Inflammatory macrophage (primary cell): ENCODE measurements around the gene OAF.
A peak's percentile ranks its signal among the peaks of the same experiment; 100 is the strongest.

Experiments used
- DNase-seq, 2 donors: peaks; one replicate each; pipeline ENCODE4 v3.0.0-alpha.2; 2020 to 2022

OAF gene

DNA sequence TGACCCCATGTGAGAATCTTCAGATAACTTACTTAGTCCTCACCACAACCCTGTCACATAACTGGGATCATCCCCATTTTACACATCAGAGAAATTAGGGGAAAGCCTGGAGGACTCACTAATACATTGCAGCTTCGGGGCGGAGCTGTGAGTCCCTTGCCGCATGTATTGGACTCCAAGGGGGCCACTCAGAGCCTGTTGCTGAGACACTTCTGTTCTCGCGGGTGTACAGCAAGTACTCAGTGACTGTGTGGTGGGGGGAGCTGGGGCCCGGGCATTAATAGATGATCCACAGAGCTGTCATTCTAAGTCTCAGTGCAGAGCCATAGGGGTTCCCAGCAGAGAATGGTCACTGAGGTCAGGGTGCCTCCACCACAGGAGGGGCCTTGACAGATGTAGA is 13.5 kb downstream of the OAF start:
- DNase-seq = no peak

DNA sequence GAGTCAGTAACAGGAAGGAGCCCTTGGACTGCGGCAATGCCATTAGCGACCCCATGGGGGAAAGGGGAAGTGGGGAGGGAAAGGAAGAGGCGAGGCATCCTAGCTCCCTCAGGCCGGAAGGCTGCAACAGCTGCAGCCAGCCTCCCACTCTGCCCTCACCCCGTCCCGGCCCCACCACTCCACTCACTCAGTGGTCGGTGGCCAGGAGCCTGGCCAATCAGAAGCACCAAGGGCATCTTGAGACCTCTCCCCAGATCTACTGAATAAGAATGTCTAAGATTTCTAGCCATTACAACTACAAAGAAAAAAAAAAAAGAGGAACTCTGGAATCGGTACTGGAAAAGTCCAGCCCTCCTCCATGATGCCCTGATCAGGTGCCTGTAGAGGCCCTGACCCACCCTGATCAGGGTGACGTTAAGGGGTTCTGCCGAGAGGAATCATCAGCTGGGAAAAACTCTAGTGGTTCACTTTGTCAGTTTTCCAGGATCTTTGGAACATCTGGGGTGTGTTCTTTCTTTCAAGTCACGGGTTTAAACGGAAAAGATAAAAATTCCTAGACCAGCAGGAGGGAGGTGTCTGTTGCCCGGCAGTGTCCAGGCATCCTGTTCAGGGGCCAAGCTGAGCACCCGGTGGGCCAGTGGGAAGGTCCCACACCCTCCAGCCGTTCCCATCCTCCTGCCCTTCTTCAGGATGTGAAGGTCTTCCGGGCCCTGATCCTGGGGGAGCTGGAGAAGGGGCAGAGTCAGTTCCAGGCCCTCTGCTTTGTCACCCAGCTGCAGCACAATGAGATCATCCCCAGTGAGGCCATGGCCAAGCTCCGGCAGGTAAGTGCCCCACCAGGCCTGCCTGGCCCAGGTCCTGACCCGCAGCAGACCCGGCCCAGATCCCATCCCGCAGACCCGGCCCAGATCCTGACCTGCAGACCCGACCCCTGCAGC is 14.4 kb downstream of the OAF start:
- DNase-seq = peak; percentile 69 to 75

GRCh38 chr11:120226242-120226641 is 15.4 kb downstream of the OAF start:
- no peak for DNase-seq

- no peak for DNase-seq
Observed at GRCh38 chr11:120226714-120227113, 15.9 kb downstream of the OAF start.

- DNase-seq = no peak
Observed at GRCh38 chr11:120227228-120227852, 16.5 kb downstream of the OAF start.

- DNase-seq = no peak
Observed at GRCh38 chr11:120228794-120229384, 18.1 kb downstream of the OAF start.

DNA sequence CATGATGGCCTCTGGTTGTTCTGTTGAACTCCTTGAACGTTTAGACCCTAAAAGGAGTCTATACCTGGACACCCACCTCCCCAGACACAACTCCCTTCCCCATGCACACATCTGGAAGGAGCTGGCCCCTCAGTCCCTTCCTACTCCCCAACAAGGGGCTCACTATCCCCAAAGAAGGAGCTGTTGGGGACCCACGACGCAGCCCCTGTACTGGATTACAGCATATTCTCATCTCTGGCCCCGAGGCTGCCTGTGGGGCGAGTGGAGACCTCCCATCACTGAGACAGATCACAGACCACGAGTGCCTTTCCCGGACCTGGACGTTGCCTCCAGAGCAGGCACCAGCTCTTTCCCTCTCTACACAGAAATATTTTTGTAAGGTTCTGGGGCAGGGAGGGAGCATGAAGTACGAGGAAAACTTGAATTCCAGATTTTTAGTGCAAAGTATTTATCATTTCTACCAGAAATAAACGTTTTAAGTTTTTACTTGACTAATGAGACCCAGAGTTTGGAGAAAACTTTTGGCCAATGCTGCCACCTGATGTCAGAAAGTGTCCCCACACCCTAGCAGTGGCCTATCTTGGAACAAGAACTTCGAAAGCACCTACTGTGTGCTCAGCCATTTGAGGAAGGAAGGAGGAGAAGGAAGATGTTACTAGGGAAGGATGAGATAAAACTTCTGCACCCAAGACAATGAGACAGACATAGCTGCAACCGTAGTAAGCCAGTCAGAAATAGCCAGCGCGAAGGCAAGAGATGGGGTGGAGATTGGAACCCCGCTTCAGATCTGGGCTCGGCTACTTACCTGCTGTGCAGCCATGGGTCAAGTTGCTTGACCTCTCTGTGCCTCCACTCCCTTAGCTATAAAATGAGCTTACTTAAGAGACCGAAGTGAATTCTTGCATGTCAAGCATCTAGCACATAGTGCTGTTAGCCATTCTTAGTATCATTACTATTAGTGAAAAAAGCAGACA is 18.9 kb downstream of the OAF start:
- DNase-seq = peak; percentile 59 to 66

- no peak for DNase-seq
Observed at GRCh38 chr11:120230433-120231071, 19.7 kb downstream of the OAF start.

GRCh38 chr11:120231963-120232362 is 21.1 kb downstream of the OAF start:
- no peak for DNase-seq

DNA sequence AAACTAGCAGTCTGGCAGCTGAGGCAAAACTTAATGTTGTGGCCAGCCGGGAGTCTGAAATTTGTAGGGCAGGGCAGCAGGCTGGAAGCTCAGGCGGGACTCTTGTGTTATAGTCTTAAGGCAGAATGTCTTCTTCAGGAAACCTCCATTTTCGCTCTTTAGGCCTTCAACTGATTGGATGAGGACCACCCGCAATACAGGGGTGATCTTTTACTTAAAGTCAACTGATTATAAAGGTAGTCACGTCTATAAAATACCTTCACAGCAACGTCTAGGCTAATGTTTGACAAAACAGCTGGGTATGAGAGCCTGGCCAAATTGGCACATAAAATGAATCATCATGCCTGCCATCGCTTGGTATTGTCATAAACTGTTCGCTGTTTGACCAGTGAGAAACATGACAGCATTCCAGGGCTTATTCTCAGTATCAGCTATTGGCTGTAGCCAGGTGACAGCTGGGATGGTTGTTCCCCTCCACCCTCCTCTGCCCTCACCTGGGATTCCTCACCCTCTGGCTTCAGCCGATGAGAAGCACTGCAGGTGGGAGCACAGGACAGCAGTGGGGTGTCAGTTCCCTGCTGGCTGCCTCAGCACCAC is 22.5 kb downstream of the OAF start:
- no peak for DNase-seq

DNA sequence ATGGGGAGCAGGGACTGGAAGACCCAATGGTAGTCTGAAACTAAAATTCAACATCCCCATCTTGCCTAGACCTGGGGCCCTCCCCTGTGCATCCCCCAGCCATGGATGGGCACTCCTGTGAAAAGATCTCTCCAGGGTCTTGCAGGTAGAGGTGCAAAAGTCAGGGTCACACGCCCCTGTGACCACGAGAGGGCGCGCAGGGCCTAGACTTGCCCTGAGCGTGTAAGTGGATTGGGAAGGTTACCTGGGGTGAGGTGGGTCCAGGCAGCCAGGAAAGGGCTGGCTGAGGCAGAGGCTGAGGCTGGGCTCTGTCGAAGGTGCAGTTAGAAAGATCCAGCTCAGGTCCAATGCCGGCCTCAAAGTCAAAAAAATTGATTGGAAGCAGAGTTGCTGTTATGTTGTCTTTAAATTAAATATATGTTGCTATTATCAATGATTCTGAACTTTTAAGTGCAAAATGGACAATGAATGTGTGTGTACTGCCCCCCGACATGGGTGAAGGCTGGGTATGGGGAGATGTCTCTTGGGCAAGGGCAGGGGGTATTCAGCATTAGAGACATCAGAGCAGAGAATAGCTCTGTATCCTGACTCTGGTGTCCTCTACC is 24.3 kb downstream of the OAF start:
- DNase-seq = peak; percentile 29 to 45

- DNase-seq = no peak
Observed at GRCh38 chr11:120236169-120237107, 25.6 kb downstream of the OAF start.

DNA sequence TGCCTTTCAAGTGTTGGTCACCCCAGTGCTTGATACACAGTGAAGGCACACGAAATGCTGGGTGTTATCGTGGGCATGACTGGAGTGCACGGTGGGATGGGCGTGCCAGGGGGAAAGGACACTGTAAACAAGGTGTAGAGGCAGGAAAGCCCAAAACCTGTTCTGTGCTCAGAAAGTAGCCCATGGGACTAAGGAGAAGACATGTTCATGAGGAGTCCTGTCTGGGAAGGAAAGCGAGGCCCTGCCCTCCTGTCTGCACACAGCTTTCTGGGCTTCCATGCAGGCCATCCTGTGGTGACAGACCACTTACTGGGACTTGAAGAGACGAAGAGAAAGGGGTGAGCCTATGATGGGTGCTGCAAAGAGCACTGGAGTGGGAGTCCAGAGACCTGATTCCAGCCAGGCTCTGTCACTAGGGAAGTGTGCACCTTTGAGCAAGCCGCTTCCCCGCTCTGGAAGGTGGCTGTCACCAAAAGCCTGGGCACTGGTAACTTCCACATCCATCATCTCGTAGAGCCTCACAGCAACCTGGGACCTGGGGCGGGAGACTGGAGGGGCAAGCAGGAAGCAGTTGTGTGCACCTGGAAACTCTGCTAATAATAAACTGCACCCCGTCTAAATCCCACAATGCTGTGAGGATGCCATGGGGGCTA is 28.3 kb downstream of the OAF start:
- no peak for DNase-seq

DNA sequence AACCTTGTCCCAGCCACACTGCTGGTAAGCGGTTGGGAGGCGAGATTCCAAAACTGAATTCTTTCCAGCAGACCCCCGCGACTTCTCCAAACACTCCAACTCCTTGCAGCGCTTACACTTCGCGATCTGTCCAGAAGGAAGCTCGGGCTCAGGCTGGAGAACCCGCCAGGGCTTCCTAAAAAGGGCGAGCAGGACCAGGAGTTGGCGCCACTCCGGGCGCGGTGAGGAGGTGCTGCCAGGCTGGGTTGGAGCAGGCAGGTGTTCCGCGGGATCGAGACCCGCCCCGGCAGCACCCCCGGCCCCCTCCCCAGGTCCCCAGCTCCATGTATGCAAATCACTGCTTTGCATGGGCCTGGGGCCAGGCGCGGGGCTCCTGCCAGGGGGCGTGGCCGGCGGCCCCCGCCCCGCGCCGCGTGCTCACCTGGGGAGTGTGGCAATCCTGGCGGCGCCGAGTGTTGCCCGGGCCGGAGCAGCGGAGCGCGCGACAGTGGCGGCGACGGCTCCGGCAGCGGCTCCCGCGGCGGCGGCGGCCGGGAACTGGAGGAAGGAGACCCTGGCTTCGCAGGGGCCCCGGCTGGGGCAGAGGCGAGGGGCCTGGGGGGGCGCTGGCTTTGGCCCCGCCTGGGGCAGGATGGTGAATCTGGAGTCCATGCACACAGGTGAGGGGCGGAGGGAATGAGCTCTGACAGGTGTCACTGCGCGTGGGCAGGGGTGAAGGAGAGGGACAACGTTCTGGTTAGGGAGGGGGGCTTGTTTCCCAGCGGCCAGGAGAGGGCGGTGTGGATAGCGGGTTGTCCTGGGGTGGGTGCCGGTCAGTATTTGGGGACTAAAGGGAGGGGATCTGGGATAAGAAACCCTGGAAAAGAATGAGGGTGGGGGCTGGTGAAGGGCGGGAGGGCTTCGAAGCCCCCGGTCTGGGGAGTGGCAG is 29.1 kb downstream of the OAF start, which contains the start of gene POU2F3:
Gene POU2F3, plus strand, starts transcription at position 428 of the 928 bp plus-strand sequence. Its CDS starts 204 bp downstream, at position 632.
- DNase-seq = no peak

DNA sequence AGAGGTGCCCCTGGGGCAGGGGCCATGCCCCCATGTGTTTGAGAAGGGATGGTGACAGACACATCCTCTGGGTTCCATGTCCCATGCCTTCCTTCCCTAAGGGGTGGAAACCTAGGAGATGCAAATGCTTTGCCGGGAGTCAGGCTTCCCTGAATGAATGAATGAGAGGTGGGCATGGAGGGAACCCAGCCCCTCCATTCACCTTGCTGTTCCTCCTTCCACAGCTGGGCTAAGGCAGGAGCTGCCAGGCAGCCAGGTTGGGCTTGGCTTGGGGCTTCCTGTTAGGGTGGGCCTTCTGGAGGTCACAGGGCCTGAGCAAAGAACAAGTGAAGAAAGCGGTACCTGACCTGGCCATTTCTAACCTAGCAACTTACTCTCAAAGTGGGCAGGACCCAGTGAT is 30.0 kb downstream of the OAF start:
- DNase-seq = no peak

DNA sequence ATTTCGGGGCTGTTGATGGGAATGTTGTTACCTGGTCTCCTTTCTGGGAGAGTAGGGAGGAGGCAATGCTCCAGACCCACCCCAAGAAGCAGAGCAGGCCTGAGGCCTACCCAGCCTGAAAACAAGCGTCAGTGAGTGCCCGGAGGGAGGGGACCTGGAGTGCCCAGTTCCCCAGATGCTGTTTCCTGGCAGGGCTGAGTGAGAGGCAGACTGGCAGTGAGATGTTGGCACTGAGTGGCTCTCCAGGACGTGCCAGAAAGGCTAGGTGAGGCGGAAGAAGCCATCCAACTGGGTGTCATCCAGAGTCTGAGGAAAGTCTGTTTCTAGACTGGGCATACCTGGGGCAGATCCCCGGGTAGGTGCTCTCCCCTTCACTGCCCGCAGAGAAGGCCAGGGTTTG is 30.4 kb downstream of the OAF start:
- DNase-seq = no peak

DNA sequence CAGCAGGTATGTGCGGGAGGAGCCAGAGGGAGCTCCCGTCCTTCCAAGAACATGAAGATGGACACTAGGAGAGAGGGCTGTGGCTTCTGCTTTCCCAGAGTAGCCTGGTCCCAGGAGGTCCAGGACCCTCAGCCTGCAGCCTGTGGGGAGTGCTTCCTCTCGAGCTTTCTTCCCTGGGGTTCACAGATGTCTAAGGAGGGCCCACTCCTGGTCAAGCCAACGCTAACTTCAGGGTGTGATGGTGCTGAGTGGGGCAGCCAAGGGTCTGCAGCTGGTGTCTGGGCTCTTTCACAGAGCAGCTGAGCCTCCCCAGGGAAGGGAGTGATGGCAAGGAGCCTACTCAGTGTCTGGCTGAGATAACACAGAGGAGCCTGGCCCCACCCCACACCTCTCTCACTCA is 32.4 kb downstream of the OAF start:
- DNase-seq = no peak
